PC-9 (cell line): ENCODE results near the gene CBFB.

ENCODE experiments used
- CTCF ChIP-seq: fragments of 200-600 bp; sonication (generic); conservative IDR thresholded peaks from 2 replicates; pipeline ENCODE4 v1.6.1; 2017; ENCODE audit warnings: mixed run types, antibody characterized with exemption, mild to moderate bottlenecking, moderate library complexity
- EZH2 ChIP-seq: fragments of 200-600 bp; sonication (generic); IDR thresholded peaks from 2 replicates; pipeline ENCODE4 v1.8.0; 2017; ENCODE audit warnings: antibody characterized with exemption, low read depth

- TF ChIP-seq CTCF (no peak), EZH2 (no peak)
These were observed 48.9 kb downstream of the CBFB start for GRCh38 chr16:67077871-67078270.
